CD4-positive, alpha-beta T cell treated with Interleukin-1 beta for 1 hour (primary cell): ENCODE data around the gene PRRG3.
"Not testable (repeated sequence)": the region's sequence is repeated elsewhere in the genome, so short reads cannot be mapped to it uniquely, and the experiment has no call there.

Experiments
- DNase-seq, 2 donors: peaks; one replicate each; pipeline ENCODE4 v3.0.0-alpha.2; 2020 to 2022

PRRG3 gene

DNA sequence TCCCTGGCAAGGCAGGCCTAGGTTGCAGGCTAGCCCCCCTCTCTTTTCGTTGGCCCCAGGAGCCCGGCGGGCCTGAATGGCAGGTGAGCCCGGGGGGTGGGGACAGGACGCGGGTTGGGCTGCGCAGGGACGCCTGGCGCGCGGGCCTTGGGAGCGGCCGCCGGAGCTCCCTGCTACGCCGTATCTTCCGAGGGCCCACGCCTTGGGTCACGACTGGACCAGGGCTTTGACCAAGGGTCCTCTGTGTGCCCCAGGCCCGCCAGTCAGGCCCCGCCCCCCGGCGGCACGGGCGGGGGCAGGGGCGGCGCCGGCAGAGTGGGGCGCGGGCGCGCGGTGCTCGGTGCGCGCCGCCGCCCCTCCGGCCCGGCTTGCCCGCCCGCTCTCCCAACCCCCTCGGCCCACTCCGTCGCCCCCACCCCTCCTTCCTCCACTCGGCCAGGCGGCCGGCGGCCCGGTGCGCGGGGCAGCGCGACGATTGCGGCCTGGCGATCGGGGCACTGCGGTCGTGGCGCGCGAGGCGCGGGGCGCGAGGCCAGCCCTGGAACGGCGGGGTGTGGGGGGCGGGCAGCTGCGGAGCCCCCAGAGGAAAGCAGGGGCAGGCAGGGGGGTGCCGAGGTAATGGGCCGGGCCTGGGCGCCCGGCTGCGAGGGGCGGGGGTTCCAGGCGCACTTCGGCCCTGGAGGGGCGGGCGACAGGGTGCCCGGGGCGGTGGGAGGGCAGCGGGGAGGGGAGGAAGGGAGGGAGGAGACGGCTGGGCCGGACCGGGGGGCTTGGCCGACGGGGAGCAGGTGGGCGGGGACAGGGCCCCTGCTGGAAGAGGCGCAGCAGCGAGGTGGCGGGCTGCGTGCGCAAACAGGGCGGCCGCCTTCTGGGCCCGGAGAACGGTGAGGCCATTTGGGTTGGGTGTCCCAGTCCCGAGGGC is at the start of gene PRRG3:
TSS of gene PRRG3 (plus strand) at position 798 of the 922 bp plus-strand sequence. CDS start 3,357 bp downstream, outside the sequence.
- no peak for DNase-seq

GRCh38 chrX:151675121-151675746 is 20.0 kb upstream of the PRRG3 start:
- DNase-seq = no peak

- DNase-seq = no peak
These were observed 19.1 kb upstream of the PRRG3 start for GRCh38 chrX:151676196-151676595.

- no peak for DNase-seq
These were observed 15.4 kb upstream of the PRRG3 start for GRCh38 chrX:151679798-151680402.

DNA sequence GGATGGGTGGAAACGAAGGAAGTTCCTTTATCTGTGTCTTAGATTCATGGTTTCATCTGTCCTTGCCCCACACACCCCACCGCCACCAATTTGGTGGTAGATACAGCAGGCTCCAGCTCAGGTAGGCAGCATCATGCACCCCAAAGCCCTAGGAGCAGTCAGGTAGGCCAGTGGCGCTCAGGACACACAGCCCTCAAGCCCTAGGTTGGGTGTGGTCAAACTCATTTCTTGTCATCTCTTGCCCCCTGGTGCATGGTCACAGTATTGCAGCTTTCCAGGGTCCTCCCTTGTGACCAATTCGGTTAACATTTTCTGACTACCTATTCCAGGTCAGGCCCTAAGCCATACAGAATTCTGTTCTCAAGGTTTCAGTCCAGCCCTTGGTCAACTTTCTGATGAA is 14.5 kb upstream of the PRRG3 start:
- DNase-seq = peak; percentile 25 to 44

DNA sequence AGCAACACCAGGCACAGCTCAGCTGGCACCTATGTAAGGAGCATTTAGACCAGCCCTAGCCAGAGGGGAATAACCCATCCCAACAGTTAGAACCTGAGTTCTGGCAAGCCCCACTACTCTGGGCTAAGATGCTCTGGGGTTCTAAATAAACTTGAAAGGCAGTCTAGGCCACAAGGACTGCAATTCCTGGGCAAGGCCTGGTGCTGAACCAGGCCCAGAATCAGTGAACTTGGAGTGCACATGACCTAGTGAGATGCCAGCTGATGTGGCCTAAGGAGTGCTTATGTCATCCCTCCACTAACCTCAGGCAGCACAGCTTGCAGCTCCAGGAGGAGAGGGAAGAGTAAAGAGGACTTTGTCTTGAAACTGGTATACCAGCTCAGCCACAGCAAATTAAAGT is 7.6 kb upstream of the PRRG3 start:
- no peak for DNase-seq

DNA sequence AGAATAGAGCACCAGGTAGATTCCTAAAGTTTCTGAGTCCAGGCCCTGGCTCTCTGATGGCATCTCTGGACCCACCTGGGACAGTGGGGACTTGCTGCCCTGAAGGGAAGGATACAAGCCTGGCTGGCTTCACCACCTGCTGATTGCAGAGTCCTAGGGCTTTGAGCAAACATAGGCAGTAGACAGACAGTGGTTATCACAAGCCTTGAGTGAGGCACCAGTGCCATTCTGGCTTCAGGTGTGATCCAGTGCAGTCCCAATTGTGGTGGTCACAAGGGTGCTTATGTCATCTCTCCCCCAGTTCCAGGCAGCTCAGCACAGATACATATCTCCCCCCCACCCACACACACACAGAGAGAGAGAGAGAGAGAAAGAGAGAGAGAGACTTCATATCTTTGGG is 6.6 kb upstream of the PRRG3 start:
- no peak for DNase-seq

- DNase-seq = no peak
These were observed 2.4 kb upstream of the PRRG3 start for GRCh38 chrX:151692825-151693224.

- DNase-seq = no peak
These were observed 1.1 kb upstream of the PRRG3 start for GRCh38 chrX:151694121-151694520.

GRCh38 chrX:151695583-151696340 is 504 bp downstream of the PRRG3 start:
- no peak for DNase-seq

GRCh38 chrX:151697082-151697481 is 1.8 kb downstream of the PRRG3 start:
- not testable (repeated sequence) for DNase-seq

DNA sequence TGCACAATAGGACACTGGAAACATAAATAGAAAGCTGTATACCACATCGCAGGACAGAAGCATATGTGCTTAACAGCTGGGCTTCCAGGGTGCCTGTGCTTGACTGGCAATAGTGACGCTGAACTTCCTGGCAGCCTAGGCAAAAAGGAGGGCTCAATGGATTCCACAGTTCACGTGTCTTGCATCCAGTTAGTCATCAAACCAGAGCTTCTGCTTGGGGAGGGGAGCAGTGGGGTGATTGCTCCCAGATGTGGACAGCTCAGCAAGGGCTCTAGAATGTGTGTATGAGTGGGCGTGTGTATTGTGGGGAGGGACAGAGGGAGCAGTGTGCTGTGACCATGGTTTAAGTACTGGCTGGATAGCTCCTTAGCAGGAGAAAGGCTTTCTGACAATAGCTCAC is 2.3 kb downstream of the PRRG3 start:
- no peak for DNase-seq

GRCh38 chrX:151698485-151698884 is 3.2 kb downstream of the PRRG3 start:
- DNase-seq = no peak

DNA sequence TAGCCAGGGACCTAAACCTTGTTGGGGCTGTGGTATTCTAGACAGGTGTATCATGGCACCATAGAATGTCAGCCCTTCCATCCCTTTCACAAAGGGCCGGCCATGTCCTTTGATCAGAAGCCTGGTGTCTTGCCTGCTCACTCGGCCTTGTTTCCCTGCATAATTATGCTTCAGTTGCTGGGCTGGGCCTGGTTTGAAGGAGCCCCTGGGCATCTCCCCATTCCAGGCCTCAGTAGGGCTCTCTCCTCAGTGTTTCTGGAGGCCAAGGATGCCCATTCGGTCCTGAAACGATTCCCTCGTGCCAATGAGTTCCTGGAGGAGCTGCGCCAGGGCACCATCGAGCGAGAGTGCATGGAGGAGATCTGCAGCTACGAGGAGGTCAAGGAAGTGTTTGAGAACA is 4.5 kb downstream of the PRRG3 start:
- no peak for DNase-seq

GRCh38 chrX:151700581-151700980 is 5.3 kb downstream of the PRRG3 start:
- no peak for DNase-seq

DNA sequence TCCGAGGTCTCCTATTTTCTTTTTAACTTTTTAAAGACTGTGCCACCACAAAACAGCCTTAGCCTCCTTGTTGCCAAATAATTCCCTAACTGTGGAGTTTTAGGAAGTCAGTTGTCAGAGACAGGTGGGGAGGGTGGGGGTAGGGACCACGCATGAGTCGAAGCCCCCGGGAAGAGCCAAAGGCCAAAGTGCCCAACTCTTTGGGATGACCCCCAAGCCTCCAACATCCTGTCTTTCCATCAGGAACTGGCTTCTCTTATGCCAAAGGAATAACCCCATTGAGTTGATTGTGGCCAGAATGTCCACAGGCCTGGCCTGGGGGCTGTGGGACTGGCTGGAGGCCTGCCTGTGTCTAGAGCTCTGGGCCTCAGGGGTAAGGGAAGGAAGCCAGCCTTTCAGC is 5.8 kb downstream of the PRRG3 start:
- DNase-seq = no peak

DNA sequence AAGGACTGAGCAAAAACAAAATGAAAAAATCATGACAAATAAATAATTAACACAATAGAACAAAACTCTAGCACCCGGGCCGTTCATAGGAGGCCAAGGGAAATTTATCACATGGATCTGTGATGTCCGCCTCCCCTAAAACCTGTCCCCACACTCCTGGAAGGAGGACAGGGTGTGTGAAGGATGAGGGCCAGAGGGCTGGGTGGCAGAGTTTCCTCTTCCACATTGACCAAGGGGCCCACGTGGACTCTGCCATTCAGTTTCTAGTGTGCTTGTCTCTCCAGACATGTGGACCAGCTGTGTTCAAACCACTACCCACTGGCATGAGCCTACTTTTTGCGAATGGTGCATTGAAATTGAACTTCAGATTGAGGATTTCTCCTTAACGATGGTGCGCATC is 6.3 kb downstream of the PRRG3 start:
- DNase-seq = no peak

- DNase-seq = no peak
These were observed 6.9 kb downstream of the PRRG3 start for GRCh38 chrX:151702026-151702714.

- no peak for DNase-seq
These were observed 7.6 kb downstream of the PRRG3 start for GRCh38 chrX:151702741-151703340.

DNA sequence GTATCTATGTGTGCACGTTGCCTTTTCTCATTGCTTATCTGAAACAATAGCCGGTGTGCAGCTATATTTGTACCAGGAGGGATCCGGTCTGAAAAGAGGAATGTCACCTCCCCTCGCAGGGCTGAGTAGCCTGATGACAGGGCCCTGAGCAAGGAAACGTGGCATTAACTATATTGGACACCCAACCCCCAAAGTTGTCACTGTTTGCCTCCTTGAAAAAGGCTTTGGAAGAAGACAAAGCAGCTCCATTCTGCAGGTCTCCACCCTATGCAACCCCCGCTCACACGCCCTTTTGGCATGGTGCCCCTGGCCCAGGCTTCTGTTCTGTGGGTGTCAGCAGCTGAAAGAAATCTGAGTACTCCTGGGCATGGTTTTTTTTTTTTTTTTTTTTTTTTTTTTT is 8.2 kb downstream of the PRRG3 start:
- no peak for DNase-seq

- DNase-seq = no peak
These were observed 8.9 kb downstream of the PRRG3 start for GRCh38 chrX:151704041-151704663.

- DNase-seq = no peak
These were observed 13.6 kb downstream of the PRRG3 start for GRCh38 chrX:151708821-151709220.
